ENCODE data around the gene NPVF.

DNA sequence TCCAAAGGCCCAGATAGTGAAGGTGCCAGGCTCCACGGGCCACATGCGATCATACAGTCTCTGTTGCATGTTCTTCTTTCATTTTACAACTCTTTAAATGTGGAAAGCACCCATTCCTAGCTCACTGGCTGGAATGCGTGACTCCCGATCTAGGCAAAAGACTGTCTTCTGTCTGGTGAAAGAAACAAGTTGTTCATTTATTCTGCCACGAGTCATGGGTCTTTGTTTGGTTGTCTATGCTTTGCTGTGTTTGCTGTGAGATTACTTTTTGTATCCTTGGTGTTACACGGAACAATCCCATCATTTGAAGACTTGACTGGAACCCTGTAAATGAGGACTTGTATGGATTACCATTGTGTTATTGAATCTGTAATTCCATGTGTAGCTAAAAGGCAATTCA, 41.9 kb downstream of the NPVF start:
- TF ChIP-seq CTCF (IDR thresholded peaks at IDR 0.05) (no peak), POLR2A (IDR thresholded peaks at IDR 0.05) (no peak)
